ENCODE results near the gene SLC5A2.

DNA sequence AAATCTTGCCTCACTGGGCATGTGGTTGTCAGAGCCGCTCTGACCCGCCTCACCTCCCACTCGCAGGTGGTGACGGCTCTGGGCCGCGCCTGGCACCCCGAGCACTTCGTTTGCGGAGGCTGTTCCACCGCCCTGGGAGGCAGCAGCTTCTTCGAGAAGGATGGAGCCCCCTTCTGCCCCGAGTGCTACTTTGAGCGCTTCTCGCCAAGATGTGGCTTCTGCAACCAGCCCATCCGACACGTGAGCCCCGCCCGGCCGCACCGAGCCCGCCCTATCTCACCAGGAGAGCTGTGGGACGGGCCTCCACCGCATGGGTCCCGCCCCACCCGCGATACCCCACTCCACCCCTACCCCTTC lies 7.0 kb upstream of the SLC5A2 start:
- no peak for TF ChIP-seq CTCF (conservative IDR thresholded peaks at IDR 0.05)
- TF ChIP-seq EZH2 (IDR thresholded peaks at IDR 0.05; ENCODE audit: low read depth), result no peak

All from PC-9 (cell line).